HEK293 (cell line): ENCODE measurements around the gene COQ10A.

ENCODE experiments used
- MYNN ChIP-seq: fragments of 450-650 bp; formaldehyde crosslinking; IDR thresholded peaks from 2 replicates; pipeline ENCODE4 v1.5.1; 2016; ENCODE audit warnings: missing biosample characterization, missing genetic modification characterization, borderline replicate concordance
- ZBTB20 ChIP-seq: fragments of 450-650 bp; formaldehyde crosslinking; IDR thresholded peaks from 2 replicates; pipeline ENCODE4 v1.5.1; 2016; ENCODE audit warnings: missing biosample characterization, missing genetic modification characterization
- ZBTB7A ChIP-seq: fragments of 450-650 bp; formaldehyde crosslinking; IDR thresholded peaks from 2 replicates; pipeline ENCODE4 v1.5.1; 2016; ENCODE audit warnings: low read depth, missing biosample characterization, missing genetic modification characterization
- ZNF274 ChIP-seq, 2 experiments: fragments of 200-500 bp in 1 of 2; fragments of 450-650 bp in 1 of 2; sonication (Bioruptor generic) in 1 of 2; formaldehyde crosslinking in 1 of 2; IDR thresholded peaks; 2 replicates each; pipeline versions ENCODE4 v1.5.1 to v1.6.1; 2014 to 2016; ENCODE audit warnings: borderline replicate concordance in 1 of 2, inconsistent platforms in 1 of 2, low read length in 1 of 2, missing biosample characterization in 1 of 2, missing genetic modification characterization in 1 of 2
- ZNF660 ChIP-seq: fragments of 450-650 bp; IDR thresholded peaks from 2 replicates; pipeline ENCODE4 v1.5.1; 2018; ENCODE audit warnings: missing biosample characterization, mild to moderate bottlenecking, missing genetic modification characterization
- ZNF76 ChIP-seq: fragments of 450-650 bp; formaldehyde crosslinking; IDR thresholded peaks from 2 replicates; pipeline ENCODE4; 2016; ENCODE audit warnings: low read depth, missing biosample characterization, missing genetic modification characterization, borderline replicate concordance
- TF ChIP-seq, protein P1 (sequence below): fragments of 450-650 bp; formaldehyde crosslinking; IDR thresholded peaks from 2 replicates; pipeline ENCODE4 v1.5.1; 2016; ENCODE audit warnings: missing biosample characterization, missing genetic modification characterization
- TF ChIP-seq, protein P2 (sequence below): fragments of 450-650 bp; formaldehyde crosslinking; IDR thresholded peaks from 2 replicates; pipeline ENCODE4 v1.5.1; 2016; ENCODE audit warnings: missing biosample characterization, missing genetic modification characterization
- TF ChIP-seq, protein P3 (sequence below): fragments of 450-650 bp; formaldehyde crosslinking; IDR thresholded peaks from 2 replicates; pipeline ENCODE4 v1.5.1; 2016; ENCODE audit warnings: missing biosample characterization, missing genetic modification characterization

DNA sequence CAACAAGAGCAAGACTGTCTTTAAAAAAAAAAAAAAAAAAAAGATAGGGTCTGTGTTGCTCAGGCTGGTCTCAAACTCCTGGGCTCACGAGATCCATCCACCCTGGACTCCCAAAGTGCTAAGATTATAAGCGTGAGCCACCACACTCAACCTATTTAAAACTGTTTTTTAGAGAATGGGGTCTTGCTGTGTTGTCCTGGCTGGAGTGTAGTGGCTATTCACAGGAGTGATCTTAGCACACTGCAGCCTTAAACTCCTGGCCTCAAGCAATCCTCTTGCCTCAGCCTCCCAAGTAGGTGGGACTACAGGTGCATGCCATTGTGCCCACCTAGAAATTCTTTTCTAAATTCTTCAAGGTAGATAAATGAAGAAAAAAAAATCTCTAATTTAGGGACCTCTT is 7.6 kb downstream of the COQ10A start:
- TF ChIP-seq ZNF274 (IDR thresholded peaks at IDR 0.05; ENCODE audit: low read length) (no peak), ZNF274 (tag by site-specific recombination; IDR thresholded peaks at IDR 0.05; ENCODE audit: borderline replicate concordance) (no peak), ZNF660 (tag by site-specific recombination) (no peak), MYNN (tag by site-specific recombination) (no peak), ZNF76 (tag by site-specific recombination) (no peak), ZBTB20 (tag by site-specific recombination) (no peak), ZBTB7A (no peak)
- TF ChIP-seq, protein P1, sequence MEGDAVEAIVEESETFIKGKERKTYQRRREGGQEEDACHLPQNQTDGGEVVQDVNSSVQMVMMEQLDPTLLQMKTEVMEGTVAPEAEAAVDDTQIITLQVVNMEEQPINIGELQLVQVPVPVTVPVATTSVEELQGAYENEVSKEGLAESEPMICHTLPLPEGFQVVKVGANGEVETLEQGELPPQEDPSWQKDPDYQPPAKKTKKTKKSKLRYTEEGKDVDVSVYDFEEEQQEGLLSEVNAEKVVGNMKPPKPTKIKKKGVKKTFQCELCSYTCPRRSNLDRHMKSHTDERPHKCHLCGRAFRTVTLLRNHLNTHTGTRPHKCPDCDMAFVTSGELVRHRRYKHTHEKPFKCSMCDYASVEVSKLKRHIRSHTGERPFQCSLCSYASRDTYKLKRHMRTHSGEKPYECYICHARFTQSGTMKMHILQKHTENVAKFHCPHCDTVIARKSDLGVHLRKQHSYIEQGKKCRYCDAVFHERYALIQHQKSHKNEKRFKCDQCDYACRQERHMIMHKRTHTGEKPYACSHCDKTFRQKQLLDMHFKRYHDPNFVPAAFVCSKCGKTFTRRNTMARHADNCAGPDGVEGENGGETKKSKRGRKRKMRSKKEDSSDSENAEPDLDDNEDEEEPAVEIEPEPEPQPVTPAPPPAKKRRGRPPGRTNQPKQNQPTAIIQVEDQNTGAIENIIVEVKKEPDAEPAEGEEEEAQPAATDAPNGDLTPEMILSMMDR (tag by site-specific recombination) = no peak
- TF ChIP-seq, protein P2, sequence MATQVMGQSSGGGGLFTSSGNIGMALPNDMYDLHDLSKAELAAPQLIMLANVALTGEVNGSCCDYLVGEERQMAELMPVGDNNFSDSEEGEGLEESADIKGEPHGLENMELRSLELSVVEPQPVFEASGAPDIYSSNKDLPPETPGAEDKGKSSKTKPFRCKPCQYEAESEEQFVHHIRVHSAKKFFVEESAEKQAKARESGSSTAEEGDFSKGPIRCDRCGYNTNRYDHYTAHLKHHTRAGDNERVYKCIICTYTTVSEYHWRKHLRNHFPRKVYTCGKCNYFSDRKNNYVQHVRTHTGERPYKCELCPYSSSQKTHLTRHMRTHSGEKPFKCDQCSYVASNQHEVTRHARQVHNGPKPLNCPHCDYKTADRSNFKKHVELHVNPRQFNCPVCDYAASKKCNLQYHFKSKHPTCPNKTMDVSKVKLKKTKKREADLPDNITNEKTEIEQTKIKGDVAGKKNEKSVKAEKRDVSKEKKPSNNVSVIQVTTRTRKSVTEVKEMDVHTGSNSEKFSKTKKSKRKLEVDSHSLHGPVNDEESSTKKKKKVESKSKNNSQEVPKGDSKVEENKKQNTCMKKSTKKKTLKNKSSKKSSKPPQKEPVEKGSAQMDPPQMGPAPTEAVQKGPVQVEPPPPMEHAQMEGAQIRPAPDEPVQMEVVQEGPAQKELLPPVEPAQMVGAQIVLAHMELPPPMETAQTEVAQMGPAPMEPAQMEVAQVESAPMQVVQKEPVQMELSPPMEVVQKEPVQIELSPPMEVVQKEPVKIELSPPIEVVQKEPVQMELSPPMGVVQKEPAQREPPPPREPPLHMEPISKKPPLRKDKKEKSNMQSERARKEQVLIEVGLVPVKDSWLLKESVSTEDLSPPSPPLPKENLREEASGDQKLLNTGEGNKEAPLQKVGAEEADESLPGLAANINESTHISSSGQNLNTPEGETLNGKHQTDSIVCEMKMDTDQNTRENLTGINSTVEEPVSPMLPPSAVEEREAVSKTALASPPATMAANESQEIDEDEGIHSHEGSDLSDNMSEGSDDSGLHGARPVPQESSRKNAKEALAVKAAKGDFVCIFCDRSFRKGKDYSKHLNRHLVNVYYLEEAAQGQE (tag by site-specific recombination) = no peak
- TF ChIP-seq, protein P3, sequence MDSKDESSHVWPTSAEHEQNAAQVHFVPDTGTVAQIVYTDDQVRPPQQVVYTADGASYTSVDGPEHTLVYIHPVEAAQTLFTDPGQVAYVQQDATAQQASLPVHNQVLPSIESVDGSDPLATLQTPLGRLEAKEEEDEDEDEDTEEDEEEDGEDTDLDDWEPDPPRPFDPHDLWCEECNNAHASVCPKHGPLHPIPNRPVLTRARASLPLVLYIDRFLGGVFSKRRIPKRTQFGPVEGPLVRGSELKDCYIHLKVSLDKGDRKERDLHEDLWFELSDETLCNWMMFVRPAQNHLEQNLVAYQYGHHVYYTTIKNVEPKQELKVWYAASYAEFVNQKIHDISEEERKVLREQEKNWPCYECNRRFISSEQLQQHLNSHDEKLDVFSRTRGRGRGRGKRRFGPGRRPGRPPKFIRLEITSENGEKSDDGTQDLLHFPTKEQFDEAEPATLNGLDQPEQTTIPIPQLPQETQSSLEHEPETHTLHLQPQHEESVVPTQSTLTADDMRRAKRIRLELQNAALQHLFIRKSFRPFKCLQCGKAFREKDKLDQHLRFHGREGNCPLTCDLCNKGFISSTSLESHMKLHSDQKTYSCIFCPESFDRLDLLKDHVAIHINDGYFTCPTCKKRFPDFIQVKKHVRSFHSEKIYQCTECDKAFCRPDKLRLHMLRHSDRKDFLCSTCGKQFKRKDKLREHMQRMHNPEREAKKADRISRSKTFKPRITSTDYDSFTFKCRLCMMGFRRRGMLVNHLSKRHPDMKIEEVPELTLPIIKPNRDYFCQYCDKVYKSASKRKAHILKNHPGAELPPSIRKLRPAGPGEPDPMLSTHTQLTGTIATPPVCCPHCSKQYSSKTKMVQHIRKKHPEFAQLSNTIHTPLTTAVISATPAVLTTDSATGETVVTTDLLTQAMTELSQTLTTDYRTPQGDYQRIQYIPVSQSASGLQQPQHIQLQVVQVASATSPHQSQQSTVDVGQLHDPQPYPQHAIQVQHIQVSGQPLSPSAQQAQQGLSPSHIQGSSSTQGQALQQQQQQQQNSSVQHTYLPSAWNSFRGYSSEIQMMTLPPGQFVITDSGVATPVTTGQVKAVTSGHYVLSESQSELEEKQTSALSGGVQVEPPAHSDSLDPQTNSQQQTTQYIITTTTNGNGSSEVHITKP (tag by site-specific recombination) = no peak
